Neuronal stem cell (in vitro differentiated cells): ENCODE data around the gene PFKM.

ENCODE experiments used
- DNase-seq: peaks from one replicate; pipeline ENCODE4 v3.0.0-alpha.2; 2013; ENCODE audit warnings: low spot score
- H2AFZ ChIP-seq: one replicate; pipeline ENCODE4 v1.6.1; 2013; ENCODE audit warnings: mild to moderate bottlenecking, low read length, inconsistent platforms
- H2AK5ac ChIP-seq: 2 replicates; pipeline ENCODE4 v1.6.1; 2013; ENCODE audit warnings: low read depth, mild to moderate bottlenecking, inconsistent platforms, low read length, moderate library complexity, mixed read lengths
- H2BK120ac ChIP-seq: 2 replicates; pipeline ENCODE4 v1.6.1; 2013; ENCODE audit warnings: low read depth, mild to moderate bottlenecking, inconsistent platforms, low read length, moderate library complexity, mixed read lengths
- H2BK12ac ChIP-seq: one replicate; pipeline ENCODE4 v1.6.1; 2013; ENCODE audit warnings: low read length, inconsistent platforms
- H2BK15ac ChIP-seq: 2 replicates; pipeline ENCODE4 v1.6.1; 2013; ENCODE audit warnings: mild to moderate bottlenecking, low read length, inconsistent platforms, mixed read lengths
- H2BK5ac ChIP-seq: one replicate; pipeline ENCODE4 v1.6.1; 2013; ENCODE audit warnings: inconsistent platforms, mild to moderate bottlenecking, low read length, moderate library complexity
- H3K14ac ChIP-seq: one replicate; pipeline ENCODE4 v1.6.1; 2013; ENCODE audit warnings: low read length, inconsistent platforms
- H3K18ac ChIP-seq: 2 replicates; pipeline ENCODE4 v1.6.1; 2013; ENCODE audit warnings: low read length, inconsistent platforms
- H3K23ac ChIP-seq: 2 replicates; pipeline ENCODE4 v1.6.1; 2013; ENCODE audit warnings: low read depth, mild to moderate bottlenecking, mixed read lengths, low read length, inconsistent platforms; ENCODE audit not compliant: poor library complexity
- H3K27ac ChIP-seq: replicated peaks from 3 replicates; pipeline ENCODE4 v1.5.1; 2013; ENCODE audit warnings: low read length, inconsistent platforms
- H3K27me3 ChIP-seq, 3 experiments: 2 replicates each; pipeline ENCODE4 v1.6.1; 2013; ENCODE audit warnings: low read length in 3 of 3, mild to moderate bottlenecking in 2 of 3, inconsistent platforms in 1 of 3, low read depth in 1 of 3, mixed read lengths in 1 of 3, moderate library complexity in 1 of 3; ENCODE audit not compliant: control insufficient read depth in 3 of 3, insufficient read depth in 3 of 3
- H3K36me3 ChIP-seq, 2 donors: replicated peaks in 1 of 2; 2 replicates each; pipeline ENCODE4 v1.6.1; 2013; ENCODE audit warnings: low read length in 2 of 2; ENCODE audit not compliant: control insufficient read depth in 2 of 2, insufficient read depth in 2 of 2
- H3K4ac ChIP-seq: 2 replicates; pipeline ENCODE4 v1.6.1; 2013; ENCODE audit warnings: inconsistent platforms, mild to moderate bottlenecking, low read length, moderate library complexity
- H3K4me1 ChIP-seq, 2 donors: 1 replicate in 1 of 2; 2 replicates in 1 of 2; pipeline ENCODE4 v1.6.1; 2013; ENCODE audit warnings: low read length in 2 of 2, low read depth in 1 of 2; ENCODE audit not compliant: control insufficient read depth in 2 of 2, insufficient read depth in 1 of 2
- H3K4me2 ChIP-seq: one replicate; pipeline ENCODE4 v1.6.1; 2013; ENCODE audit warnings: mild to moderate bottlenecking, low read length, inconsistent platforms; ENCODE audit not compliant: insufficient read depth, poor library complexity, severe bottlenecking
- H3K4me3 ChIP-seq, 2 donors: 2 replicates each; pipeline ENCODE4 v1.5.1; 2013; ENCODE audit warnings: low read length in 2 of 2, mild to moderate bottlenecking in 2 of 2, inconsistent platforms in 1 of 2, moderate library complexity in 1 of 2
- H3K79me1 ChIP-seq: one replicate; pipeline ENCODE4 v1.6.1; 2013; ENCODE audit warnings: low read depth, mild to moderate bottlenecking, inconsistent platforms, low read length, moderate library complexity
- H3K9ac ChIP-seq: one replicate; pipeline ENCODE4 v1.6.1; 2013; ENCODE audit warnings: mild to moderate bottlenecking, low read depth, low read length, inconsistent platforms; ENCODE audit not compliant: poor library complexity
- H3K9me3 ChIP-seq, 2 donors: replicated peaks in 1 of 2; 2 replicates each; pipeline versions ENCODE3 to v1.6.1; 2013; ENCODE audit warnings: low read length in 2 of 2, mild to moderate bottlenecking in 2 of 2, inconsistent platforms in 1 of 2, low read depth in 1 of 2, mixed read lengths in 1 of 2, moderate library complexity in 1 of 2; ENCODE audit not compliant: control insufficient read depth in 2 of 2, insufficient read depth in 1 of 2
- H4K8ac ChIP-seq: one replicate; pipeline ENCODE4 v1.6.1; 2013; ENCODE audit warnings: low read depth, mild to moderate bottlenecking, inconsistent platforms, low read length, moderate library complexity
- H4K91ac ChIP-seq: one replicate; pipeline ENCODE4 v1.6.1; 2013; ENCODE audit warnings: low read length, low read depth, mild to moderate bottlenecking, inconsistent platforms; ENCODE audit not compliant: poor library complexity
- WGBS, 2 donors: extraction: QIAGEN DNeasy Blood & Tissue Kit; methylation state at CpG; one replicate each; pipeline ENCODE4 v1.1.7; 2013; ENCODE audit warnings: missing lambda C conversion rate in 2 of 2, mixed read lengths in 1 of 2; ENCODE audit not compliant: insufficient read length in 2 of 2, insufficient replicate concordance in 1 of 2; ENCODE audit errors: extremely low coverage in 2 of 2; 5-methylcytosine and 5-hydroxymethylcytosine counted together

PFKM gene

DNA sequence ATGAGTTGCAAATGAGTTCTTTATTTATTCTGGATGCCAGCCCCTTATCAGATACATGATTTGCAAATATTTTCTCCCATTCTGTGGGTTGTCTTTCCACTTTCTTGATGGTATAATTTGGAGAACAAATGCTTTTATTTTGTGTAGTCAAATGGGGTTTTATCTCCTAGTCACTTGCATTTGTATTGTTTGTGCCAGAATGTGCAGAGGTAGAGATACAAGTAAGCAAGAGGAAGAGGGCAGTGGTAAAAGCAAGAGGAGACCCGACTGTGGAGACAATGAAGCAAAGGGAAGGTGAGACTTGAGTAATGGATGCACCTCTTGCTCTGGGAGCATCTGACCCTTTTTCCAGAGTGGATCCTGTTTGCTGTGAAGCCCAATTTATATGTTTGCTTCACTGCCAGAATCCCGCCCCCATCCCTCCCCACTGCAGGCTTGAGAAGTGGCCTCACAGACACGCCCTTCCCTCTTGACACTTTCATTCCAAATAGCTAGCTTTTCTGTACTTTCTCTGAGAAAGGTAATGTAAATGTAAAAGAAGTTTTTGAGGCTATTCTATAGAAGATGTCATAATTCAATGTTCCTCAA lies 786 bp upstream of the PFKM start:
- Histone ChIP-seq H2AFZ (no peak overlapping the region), H3K79me1 (no peaks in the 10 kb centered on the region), H2BK12ac (no peak overlapping the region), H2BK120ac (no peak overlapping the region), H2AK5ac (no peak overlapping the region), H3K4ac (no peak overlapping the region), H3K18ac (no peak overlapping the region), H3K4me2 (no peak overlapping the region), H3K14ac (no peak overlapping the region), H3K9ac (no peak overlapping the region), H3K23ac (no peak overlapping the region), H3K36me3 (peaks cover 2 to 10% of the 10 kb centered on the region in 2 donors), H3K4me3 (no peak overlapping the region), H3K27ac (no peak overlapping the region), H4K8ac (no peak overlapping the region), H3K4me1 (peaks cover 21 to 25% of the 10 kb centered on the region in 2 donors), H3K27me3 (no peaks in the 10 kb centered on the region), H2BK5ac (no peak overlapping the region), H3K9me3 (no peaks in the 10 kb centered on the region), H2BK15ac (no peak overlapping the region), H4K91ac (no peak overlapping the region)
- DNase-seq = no peak
- WGBS, 2 donors = no CpG with 5 or more reads among the region's 3 CpGs

DNA sequence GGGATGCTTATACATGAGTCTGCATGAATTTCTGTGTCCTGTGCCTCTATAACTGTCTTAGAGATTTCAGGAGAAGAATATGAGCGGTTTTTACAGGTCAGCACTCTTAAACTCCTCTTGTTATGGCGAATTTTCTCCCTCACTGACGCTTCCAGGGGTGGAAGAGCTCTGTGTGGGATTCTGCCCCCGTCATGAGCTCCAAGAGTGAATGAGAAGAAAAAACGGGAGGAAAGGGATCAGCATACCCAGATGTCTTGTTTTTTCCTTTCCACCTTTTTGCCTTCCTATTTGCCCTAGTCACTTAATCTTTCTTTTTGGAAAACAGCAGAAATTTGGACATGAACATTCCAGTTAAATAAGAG lies 651 bp downstream of the PFKM start:
- Histone ChIP-seq H3K14ac (no peak overlapping the region), H3K4me1 (peaks cover 21 to 25% of the 10 kb centered on the region in 2 donors), H4K91ac (no peak overlapping the region), H3K9me3 (no peaks in the 10 kb centered on the region), H2BK15ac (no peak overlapping the region), H2AFZ (peak overlapping the region; percentile 82), H2BK12ac (no peak overlapping the region), H3K27me3 (no peaks in the 10 kb centered on the region), H3K4me3 (peak overlapping the region; percentile 62 to 82), H2BK5ac (no peak overlapping the region), H4K8ac (no peak overlapping the region), H2BK120ac (no peak overlapping the region), H3K27ac (peak overlapping the region; percentile 93), H3K79me1 (no peaks in the 10 kb centered on the region), H3K4ac (no peak overlapping the region), H3K23ac (no peak overlapping the region), H3K9ac (no peak overlapping the region), H3K4me2 (peak overlapping the region; percentile 73), H3K36me3 (peaks cover 3 to 24% of the 10 kb centered on the region in 2 donors), H3K18ac (no peak overlapping the region), H2AK5ac (no peak overlapping the region)
- no CpG with 5 or more reads among the region's 5 CpGs for WGBS, 2 donors
- DNase-seq = no peak

DNA sequence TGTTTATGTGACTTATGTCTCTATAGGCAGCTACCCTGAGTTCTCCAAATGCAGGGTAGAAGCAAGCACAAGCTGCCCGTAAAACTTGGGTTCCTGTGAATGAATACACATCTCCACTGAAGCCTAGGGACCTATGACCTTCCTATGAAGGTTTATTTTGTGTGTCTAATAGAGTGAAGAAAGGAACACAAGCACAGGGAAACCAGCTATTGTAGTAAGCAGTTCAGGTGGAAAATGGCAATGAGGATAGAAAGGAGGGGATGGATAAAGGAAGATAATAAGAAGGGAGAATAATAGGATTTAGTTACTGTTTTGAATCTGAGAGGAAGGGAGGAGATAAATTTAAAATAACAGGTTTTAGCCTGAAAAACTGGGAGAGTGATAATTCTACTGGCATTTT lies 2.4 kb downstream of the PFKM start:
- Histone ChIP-seq H3K9me3 (no peaks in the 10 kb centered on the region), H3K18ac (no peak overlapping the region), H2BK120ac (no peak overlapping the region), H2BK12ac (no peak overlapping the region), H2AFZ (no peak overlapping the region), H2BK5ac (no peak overlapping the region), H3K23ac (no peak overlapping the region), H3K4me3 (no peak overlapping the region), H3K79me1 (no peaks in the 10 kb centered on the region), H3K4me1 (peaks cover 21 to 25% of the 10 kb centered on the region in 2 donors), H3K36me3 (peaks cover 6 to 38% of the 10 kb centered on the region in 2 donors), H3K4ac (no peak overlapping the region), H3K27ac (no peak overlapping the region), H3K27me3 (no peaks in the 10 kb centered on the region), H3K14ac (no peak overlapping the region), H2BK15ac (no peak overlapping the region), H3K9ac (no peak overlapping the region), H3K4me2 (peak overlapping the region; percentile 28), H4K8ac (no peak overlapping the region), H2AK5ac (no peak overlapping the region), H4K91ac (no peak overlapping the region)
- WGBS, 2 donors = no CpG with 5 or more reads among the region's 1 CpG
- peak; percentile 85 for DNase-seq

DNA sequence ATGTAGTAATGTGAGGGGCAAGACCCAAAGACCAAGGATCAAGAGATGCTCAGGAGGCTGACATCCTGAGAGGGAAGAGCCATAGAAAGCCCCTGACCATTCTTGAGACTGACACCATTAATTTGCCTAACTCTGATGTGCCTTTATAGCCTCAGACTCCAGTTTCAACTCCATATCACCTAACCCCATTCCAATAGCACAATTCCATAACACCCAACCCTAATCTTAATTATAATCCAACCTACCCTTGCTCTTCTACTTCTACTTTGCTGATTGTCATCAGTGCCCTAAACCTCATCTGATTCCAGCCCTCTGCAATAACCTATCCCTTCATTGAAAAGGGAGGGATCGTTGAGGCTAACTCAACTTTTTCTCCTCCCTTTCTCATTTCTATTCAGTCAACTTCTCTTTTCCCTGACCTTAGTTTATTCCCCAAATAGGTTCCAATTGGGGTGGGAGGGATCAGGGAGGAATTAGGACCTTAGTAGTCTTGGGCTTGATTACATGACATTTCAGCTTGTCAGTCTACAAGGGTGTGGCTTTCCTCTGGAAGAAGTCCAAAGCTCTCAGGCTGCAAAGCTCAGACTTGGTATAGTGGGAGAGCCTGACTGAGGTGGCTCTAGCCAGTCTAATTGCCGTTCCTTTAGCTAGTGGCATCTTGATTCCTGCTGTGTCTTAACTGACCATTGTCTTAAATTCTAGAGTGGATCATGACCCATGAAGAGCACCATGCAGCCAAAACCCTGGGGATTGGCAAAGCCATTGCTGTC lies 3.1 kb downstream of the PFKM start:
- no peak for DNase-seq
- H2BK15ac ChIP-seq = no peak overlapping the region

More for the DNA sequence above, 3.1 kb downstream of the PFKM start:
- no peaks in the 10 kb centered on the region for H3K9me3 ChIP-seq
- H2BK5ac ChIP-seq = no peak overlapping the region
- no peak overlapping the region for H3K4ac ChIP-seq
- no peak overlapping the region for H2AK5ac ChIP-seq
- H3K9ac ChIP-seq = no peak overlapping the region
- H3K27me3 ChIP-seq = no peaks in the 10 kb centered on the region
- H3K14ac ChIP-seq = no peak overlapping the region
- peak overlapping the region; percentile 4 for H3K27ac ChIP-seq
- H2BK12ac ChIP-seq = no peak overlapping the region
- H3K36me3 ChIP-seq = peaks cover 6 to 46% of the 10 kb centered on the region in 2 donors
- no peak overlapping the region for H2BK120ac ChIP-seq
- no CpG with 5 or more reads among the region's 2 CpGs for WGBS, 2 donors
- no peak overlapping the region for H2AFZ ChIP-seq
- H4K91ac ChIP-seq = no peak overlapping the region
- no peak overlapping the region for H3K23ac ChIP-seq
- no peak overlapping the region for H3K4me3 ChIP-seq
- no peaks in the 10 kb centered on the region for H3K79me1 ChIP-seq
- peaks cover 21 to 25% of the 10 kb centered on the region in 2 donors for H3K4me1 ChIP-seq
- peak overlapping the region; percentile 31 for H3K18ac ChIP-seq
- no peak overlapping the region for H4K8ac ChIP-seq
- peak overlapping the region; percentile 28 for H3K4me2 ChIP-seq
